ENCODE data around the gene MAD1L1.
"Not testable (repeated sequence)": the region's sequence is repeated elsewhere in the genome, so short reads cannot be mapped to it uniquely, and the experiment has no call there.

The MAD1L1 gene

DNA sequence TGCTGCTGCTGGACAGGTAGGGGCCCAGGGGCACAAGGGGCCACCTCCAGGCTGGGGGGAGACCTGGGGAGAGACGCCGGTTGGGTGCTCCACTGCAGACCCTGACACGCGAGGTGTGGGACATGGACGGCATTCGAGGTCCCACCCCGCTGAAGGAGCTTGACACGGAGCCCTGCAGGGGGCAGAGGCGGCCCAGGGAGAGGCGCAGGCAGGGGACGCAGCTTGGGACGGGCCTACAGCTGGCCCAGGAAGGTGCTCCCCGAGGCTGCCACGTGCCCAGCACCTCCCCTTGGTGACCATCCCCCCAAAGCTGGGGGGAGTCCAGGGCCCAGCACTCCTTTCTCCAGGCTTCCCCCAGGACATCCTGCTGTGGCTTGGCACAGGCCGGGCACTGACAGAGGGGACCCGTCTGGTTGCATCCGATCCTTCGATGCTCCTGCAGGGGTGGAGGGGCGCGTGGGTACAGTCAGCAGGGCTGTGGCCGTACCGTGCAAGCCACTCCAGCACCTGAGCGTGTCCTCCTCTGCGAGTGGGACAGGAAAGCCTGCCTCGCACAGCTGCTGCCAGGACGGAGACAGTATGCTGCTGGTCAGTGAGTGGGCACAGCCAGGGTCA, 388.3 kb downstream of the MAD1L1 start:
- DNase-seq = peak; percentile 24

DNA sequence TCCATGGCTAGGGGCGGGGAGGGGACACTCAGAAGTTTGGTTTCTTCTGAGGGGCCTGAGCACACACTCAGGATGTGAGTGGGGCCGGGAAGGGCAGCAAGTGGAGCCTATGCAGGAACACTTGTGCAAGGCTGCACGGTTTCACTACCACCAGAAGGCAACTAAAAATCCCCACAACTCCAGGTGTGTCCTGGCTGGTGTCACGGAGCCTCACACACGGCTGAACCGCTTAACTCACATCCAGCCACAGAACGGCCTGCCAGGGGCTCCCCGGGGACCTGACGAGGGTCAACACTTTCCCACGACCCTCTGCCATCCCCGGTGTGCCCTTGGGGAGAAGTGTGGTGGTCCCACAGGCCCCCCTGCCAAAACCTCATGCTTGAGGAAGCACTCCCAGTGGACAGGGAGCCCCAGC, 388.8 kb downstream of the MAD1L1 start:
- peak; percentile 27 for DNase-seq

DNA sequence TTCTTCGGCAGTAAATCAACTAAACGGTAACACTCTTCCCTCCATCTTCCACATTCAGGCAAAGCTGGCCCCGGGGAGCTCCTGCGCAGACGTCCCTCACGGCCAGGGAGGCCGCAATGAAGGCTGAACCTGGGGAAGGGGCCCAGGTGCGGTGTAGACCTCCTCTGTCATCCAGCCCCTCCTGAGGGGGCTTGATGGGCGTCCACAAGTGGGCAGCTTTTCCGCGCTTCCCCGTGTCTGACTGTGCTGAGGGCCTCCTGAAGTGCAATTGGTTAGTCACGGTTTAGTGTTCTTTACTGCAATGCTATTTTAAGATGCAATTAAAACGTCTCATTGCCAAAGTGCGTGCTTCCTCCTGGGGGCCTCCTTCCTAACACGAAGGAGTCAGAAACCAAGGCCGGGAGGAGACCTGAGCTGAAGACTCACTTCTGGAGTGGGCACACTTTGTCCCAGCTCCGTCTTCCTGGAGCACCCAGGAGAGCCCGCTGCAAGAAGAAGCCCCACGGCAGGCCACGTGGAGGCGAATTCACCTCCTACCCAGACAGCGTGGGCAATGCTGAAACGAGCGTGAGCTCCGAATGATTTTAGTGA, 389.4 kb downstream of the MAD1L1 start:
- peak; percentile 54 for DNase-seq

DNA sequence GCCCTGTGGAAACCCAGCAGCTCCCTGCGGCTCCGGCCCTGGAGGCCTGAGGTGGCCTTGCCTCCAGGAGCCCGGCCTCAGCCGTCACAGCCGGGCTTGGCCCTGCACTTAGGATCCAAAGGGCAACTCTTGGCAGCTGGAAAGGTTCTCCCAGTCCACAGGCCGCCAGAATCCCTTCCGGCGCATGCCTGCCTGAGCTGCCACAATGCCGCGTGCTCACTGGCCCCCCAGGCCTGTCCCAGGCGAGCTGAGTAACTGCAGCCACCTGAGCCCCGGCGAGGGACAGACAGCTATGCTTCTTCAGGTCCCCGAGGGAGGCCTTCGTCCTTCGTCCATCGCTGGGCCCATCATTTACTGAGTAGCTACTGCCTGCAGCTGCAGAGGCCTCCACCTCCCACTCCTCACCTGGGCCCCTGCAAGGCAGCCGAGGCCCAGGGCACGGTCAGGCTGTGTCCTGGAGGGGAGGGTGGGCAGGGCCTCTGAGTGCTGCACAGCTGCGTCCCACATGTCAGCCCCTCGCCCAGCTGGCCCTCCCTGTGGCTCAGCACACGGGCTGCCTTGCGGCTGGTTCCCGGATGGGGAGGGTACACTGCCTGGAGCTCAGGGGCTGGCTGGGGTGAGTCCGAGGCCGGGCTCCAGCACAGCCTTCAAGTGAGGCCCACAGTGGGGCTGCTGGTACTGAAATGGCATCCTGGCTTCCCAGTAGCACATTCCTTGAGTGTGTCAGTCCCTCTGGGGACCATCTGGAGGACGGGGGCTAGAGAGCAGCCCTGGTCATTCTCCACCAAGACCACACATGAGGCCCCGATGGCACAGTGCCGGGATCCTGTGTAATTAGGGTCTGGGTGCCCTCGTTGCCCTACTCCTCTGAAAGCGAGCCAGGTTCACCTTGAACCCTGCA, 390.2 kb downstream of the MAD1L1 start:
- peak; percentile 79 for DNase-seq

DNA sequence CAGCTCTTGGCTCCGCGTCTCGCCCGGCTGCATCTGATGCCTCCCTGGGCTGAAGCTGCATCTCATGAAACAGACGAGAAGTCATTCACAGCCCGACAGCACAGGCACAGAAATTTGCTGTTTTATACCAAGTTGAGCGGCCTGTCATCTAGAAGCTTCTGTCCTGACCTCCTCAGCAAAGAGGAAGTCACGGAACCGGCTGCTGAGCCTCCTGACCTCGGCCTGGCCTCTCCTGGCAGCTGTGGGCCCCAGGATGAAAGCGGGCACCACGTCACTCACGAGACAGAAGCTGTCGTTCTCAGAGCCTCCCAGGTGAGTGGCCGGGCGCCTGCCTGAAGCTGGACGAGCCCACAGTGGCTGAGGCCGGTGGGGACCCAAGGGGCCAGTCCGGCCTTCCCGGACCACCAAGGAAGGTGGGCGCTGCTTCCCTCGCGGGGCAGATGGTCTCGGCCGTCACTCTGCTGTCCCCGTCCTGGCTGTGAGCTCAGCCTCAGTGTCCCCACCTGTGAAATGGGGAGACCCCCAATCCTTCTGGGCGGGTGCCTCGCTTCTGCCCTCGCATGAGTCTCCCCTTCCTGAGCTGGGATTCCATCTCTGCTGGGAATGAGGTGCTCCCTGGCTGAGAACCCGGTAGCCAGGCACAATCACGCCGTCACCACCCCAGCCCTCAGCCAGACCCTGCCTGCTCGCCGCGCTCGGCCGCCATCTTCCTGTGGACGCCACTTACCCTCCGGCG, 391.3 kb downstream of the MAD1L1 start:
- peak; percentile 18 for DNase-seq

DNA sequence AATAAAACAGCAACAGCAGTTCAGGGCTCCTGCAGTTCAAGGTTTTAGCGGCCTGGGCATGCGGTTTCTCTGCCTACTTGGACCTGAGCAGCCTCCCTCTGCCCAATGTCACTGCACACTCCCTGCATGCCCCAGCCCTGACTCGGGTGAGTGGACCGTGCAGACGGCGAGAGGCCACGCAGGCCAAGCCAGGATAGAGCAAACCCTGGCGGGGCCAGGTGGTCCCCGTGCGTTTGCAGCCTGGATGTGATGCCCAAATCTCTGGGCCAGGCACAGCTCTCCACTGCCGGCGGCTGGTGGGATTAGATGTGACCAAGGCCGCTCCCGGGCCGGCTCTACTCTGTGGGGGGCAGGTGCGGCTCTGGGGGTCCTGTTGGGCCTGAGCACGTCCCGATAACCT, 392.0 kb downstream of the MAD1L1 start:
- peak; percentile 26 for DNase-seq

DNA sequence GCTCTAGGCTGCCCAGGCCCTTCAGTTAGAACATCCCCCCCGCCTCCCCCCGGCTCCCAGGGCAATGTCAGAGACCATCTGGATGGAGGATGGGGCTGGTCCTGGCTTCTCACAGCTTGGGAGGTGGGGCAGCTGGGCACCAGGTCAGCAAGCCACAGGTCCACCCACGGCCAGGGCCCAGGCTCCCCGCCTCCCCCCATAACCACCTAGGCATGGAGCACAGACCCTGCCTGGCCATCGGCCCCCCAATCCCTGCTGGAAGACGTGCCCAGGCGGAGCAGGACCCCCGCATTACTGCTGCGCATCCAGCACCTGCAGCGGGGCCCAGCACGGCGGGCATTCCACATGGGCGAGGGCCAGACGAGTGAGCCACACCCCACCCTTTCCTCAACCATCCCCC, 393.0 kb downstream of the MAD1L1 start:
- no peak for DNase-seq

DNA sequence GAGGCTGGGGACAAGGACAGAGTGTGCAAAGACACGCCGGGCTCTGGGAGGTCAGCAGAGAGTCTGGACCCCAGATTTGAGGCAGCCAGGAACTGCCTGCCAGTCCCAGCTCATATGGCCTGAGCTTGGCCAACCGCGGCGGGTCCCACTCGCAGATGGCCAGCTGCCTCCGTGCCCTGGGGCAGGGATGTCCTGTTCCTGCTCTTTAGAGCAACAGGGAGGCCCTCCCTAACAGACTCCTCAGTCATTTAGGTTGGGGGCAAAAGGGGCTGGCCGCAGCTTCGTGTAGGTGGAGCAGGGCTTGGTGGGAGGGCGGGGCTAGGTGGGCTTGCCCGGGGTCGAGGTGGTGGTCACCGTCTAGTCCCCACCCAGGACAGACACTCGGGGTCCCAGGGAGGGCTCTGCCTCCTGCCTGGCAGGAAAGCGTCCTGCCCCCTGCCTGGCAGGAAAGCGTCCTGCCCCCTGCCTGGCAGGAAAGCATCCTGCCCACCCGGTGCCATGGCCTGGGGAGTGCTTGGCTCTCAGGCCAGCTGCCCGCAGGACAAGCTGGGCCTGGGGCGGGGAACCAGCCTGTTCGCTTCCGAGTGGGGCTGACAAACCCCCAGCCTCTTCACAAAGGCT, 393.7 kb downstream of the MAD1L1 start:
- DNase-seq = peak; percentile 5

DNA sequence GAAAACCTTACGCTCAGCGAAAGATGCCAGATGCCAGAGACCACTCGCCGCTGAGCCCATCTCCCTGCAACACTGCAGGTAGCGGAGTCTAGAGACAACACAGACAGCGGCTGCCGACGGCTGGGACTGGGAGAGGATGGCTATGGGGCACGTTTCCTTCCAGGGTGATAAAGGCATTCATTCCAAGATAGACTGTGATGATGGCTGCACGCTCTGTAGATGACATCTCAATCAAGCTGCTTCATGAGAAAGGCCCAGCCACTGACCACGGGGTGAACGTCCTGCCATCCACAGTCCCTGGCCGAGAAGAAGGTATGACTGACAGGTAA, 394.2 kb downstream of the MAD1L1 start:
- DNase-seq = peak; percentile 12

DNA sequence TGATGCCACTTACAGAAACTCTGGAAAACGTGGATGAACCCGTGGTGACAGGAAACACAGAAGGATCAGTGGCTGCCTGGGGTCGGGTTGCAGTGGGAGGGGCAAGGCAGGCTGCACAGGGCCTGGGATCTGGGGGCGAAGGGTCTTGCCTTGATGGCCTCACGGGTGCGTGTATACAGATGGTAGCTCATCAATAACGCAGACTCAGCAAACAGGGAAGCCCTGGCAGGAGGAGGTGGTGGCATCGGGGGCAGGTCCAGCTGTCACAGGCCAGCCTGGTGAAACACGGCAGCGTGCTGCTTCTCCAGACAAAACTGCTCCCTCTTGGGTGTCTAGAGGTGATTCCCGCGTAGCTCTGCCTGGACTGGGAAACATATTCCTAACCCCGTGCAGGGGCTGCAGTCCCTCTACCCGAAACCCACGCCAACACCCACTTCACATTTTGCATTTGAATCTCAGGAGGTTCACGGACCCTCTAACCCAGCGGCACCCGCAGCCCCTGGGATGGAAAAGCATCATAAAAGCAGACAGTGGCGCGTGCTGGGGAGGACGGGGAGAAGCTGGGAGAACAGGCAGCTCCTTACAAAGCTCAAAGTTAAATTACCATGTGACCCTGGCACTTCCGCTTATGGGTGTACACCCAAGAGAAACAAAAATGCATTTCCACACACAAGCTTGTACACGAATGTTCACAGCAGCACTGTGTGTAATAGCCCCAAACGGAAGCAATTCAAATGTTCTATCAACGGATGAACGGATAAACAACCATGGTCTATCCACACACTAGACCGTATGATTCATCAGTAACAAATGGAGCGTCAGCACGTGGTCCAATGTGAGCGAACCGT, 394.8 kb downstream of the MAD1L1 start:
- DNase-seq = not testable (repeated sequence)

DNA sequence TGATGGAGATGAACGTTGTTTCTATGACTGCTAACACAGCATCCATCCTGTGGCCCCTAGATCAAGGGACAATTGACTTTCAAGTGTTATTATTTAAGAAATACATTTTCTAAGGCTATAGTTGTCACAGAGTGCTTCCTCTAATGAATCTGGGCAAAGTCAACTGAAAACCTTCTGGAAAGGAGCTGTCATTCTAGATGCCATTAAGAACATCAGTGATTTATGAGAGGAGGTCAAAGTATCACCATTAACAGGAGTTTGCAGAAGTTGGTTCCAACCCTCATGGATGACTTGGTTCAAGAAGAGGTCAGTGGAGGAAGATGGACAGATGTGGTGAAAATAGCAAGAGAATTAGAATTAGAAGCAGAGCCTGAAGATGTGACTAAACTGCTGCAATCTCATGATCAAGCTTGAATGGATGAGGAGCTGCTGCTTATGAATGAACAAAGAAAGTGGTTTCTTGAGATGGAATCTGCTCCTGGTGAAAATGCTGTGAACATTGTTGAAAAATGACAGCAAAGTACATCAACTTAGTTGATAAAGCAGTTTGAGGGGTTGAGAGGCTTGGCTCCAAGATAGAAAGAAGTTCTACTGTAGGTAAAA, 400.7 kb downstream of the MAD1L1 start:
- DNase-seq = not testable (repeated sequence)

DNA sequence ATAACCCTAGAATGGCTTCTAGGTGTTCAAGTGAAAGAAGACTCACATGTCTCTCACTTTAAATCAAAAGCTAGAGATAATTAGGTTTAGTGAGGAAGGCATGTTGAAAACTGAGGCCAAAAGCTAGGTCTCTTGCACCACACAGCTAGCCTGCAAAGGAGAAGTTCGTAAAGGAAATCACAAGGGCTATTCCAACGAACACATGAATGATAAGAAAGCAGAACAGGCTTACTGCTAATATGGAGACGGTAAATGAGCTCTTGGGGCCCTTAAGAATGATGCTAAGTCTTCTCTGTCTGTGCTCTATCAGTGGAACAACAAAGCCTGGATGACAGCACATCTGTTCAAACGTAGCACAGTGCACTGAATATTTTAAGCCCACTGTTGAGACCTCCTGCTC, 401.3 kb downstream of the MAD1L1 start:
- DNase-seq = not testable (repeated sequence)

DNA sequence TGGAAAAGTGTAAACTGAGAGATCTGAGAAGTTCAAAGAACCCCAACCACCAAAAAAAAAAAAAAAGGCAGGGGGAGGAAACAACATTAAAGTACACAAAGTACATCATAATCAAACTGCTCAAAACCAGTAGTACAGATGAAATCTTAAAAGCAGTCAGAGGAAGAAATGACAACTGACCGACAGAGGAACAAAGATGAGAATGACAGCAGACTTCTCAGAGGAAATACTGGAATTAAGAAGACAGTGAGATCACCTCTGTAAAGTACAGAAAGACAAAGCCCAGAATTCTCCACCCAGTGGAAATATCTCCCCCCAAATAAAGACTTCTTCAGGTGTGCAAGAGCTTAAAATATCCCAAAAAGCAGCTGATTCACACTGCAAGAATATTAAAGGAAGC, 403.1 kb downstream of the MAD1L1 start:
- not testable (repeated sequence) for DNase-seq

DNA sequence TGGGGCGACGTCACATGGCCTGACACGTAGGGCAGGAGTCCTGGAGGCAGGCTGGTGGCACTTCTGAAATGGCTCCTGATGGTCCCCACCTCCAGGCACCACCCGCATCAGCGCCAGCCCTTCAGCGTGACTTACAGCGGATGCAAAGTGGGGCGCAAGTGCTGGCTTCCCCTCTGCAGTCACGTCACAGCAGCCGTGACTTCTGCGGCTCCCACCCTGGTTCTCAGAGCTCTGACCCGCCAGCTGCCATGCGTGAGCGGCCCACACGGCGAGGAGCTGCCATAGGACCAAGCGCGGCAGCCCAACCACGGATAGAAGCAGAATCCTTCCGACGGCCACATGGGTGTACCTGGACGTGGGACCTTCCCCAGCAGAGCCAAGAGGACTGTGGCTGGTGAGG, 403.6 kb downstream of the MAD1L1 start:
- DNase-seq = no peak

DNA sequence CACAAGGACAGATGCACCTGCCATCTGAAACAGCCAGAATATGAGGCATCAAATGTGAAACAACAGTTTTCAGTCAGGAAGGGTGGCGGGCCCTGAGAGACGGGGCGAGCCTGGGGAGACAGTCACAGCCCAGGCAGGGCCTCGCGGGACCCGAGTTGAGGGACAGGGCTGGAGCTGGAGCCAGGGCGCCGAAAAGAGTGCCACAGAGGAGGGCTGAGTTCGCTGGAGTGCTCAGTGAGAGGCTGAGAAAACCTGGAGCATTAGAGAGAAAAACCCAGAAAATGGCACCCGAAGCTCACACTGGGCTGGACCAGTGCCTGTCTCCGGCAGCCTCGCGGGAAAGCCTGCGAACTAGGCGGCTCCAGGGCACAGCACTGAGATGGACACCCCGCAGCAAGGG, 404.6 kb downstream of the MAD1L1 start:
- DNase-seq = not testable (repeated sequence)

DNA sequence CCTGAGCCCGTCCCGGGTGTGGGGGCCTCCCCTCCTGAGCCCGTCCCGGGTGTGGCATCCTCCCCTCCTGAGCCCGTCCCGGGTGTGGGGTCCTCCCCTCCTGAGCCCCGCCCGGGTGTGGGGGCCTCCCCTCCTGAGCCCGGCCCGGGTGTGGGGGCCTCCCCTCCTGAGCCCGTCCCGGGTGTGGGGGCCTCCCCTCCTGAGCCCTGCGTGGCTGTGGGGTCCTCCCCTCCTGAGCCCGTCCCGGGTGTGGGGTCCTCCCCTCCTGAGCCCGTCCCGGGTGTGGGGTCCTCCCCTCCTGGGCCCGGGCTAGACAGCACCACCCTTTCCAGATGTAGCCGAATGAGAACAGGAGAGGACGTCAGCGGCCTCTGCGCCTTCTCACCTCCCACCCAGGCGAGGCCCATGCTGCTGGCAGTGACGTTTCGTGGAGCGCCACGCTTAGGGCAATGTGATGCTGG, 405.2 kb downstream of the MAD1L1 start:
- DNase-seq = peak; percentile 15

DNA sequence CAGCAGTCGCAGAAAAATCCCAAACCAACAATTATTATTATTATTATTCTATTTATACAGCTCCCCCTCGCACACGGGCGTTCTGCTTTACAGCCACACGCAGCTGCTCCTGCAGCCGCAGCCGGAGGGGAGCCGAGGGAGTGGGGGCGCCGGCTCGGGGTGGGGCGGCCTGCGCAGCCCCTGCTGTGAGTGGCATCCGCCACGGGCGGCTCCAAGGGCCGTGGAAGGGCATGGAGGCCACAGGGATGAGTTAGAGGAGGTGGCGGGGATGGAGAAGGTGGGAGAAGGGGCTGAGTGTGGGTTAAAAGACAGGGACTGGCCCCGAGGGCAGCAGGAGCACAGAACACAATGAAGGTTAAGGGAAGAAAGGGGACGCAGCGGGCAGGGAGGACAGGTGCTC, 405.8 kb downstream of the MAD1L1 start:
- DNase-seq = peak; percentile 14

DNA sequence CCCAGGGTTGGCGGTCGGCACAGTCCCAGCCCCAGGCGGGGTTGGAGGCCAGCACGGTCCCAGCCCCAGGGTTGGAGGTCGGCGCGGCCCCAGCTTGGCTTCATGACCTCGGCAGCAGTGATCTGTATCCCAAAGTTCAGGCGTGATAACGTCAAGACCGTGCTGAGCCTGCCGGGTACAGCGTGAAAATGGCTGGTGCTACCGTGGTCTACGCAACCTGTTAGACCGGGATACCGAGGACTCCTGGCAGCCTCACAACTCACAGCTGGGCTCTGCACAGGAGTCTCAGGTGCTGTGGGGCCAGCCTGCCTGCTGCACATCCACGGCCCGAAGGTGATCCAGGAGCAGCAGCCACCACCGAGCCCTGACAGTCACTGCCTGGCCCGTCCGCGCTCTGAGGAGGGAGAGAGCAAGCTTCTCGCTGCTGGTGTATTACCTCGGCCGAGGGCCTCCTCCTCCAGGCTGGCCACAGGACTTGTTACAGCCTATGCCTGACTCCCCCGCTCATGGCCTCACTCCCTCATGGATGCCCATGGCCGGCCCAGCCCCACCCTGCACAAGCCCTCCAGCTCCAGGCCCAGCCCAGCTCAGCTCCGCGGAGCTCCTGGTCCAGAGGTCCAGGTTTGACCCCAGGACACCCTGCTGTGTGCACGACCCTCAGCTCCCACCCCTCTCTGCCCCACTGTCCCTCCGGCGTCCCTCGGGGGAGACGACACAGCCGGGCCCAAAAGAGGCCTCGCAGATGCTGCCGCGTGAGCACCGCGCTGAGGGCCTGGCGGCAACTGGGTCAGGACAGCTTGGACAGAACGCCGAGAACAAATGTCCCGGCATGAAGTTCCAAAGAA, 406.6 kb downstream of the MAD1L1 start:
- no peak for DNase-seq

DNA sequence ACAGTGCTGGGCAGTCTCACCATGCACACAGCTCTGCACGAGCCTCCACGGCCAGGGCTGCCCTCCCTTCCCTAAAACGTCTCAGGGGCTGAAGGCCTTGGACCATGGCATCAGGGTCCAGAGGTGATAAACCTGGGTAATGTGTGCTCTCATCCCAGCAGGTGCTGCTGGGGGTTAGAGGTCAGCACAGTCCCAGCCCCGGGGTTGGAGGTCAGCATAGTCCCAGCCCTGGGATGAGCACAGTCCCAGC, 407.2 kb downstream of the MAD1L1 start:
- DNase-seq = not testable (repeated sequence)

DNA sequence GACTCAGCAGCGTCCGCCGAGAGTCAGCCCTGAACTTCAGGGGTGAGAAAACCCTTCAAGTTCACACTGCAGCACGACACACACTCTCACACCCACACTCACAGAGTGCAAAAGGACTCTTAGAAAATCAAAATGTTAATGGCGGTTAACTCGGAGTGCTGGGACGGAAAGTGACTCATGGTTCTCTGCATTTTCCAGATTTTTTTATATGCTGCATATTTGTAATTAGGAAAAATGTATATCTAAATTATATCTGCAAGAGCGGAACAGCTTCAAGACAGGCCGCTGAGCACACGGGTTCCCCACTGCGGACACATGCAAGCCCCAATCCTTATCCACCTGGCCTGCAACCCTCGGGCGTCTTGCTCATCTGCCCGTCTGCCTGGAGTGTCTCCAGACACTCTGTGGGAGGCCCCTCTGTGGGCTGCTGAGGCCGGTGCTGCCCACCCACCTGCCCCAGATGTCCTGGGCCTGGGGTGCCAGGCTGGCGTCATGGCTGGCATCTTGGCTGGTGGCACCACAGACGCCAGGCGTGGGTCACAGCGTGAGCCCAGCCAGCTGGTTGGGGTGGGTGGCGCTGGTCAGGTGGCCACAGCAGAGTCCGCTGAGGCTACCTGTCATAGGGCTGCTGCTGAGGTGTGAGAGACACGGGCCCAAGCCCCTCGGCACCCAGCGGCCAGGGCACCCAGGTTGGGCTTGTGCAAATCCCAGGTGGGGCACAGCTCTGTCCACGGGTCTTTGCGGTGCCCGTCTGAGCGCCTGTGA, 407.7 kb downstream of the MAD1L1 start:
- not testable (repeated sequence) for DNase-seq

Measured in left hindlimb (tissue), 1 donor.